Prostate gland (tissue), 2 donors: ENCODE results near the gene IL17F. TPM values are rescaled to one million over a fixed set of nuclear protein-coding genes. Genes with fewer than 3 reads are reported as not detected.

Experiments used
- DNase-seq: peaks from one replicate; pipeline ENCODE4 v3.0.0-alpha.2; 2019; ENCODE audit warnings: low spot score
- H3K27ac ChIP-seq, 2 donors: fragments of 200-600 bp; sonication (generic); 2 replicates each; pipeline ENCODE4 v1.5.1; 2017 to 2019
- H3K27me3 ChIP-seq: fragments of 200-600 bp; sonication (generic); replicated peaks from 2 replicates; pipeline ENCODE4 v1.5.1; 2019; ENCODE audit not compliant: insufficient read depth
- H3K36me3 ChIP-seq, 2 donors: fragments of 200-600 bp; sonication (generic); 1 replicate in 1 of 2; 2 replicates in 1 of 2; pipeline versions ENCODE4 v1.5.1 to v1.8.1; 2017 to 2019
- H3K4me1 ChIP-seq: fragments of 200-600 bp; sonication (generic); replicated peaks from 2 replicates; pipeline ENCODE4 v1.5.1; 2019
- H3K4me3 ChIP-seq, 2 donors: fragments of 200-600 bp; sonication (generic); 2 replicates each; pipeline ENCODE4 v1.5.1; 2017 to 2019
- H3K9me3 ChIP-seq: fragments of 200-600 bp; sonication (generic); 2 replicates; pipeline ENCODE4 v1.5.1; 2017
- CTCF ChIP-seq, 4 experiments: fragments of 200-600 bp in 2 of 4; fragments of 450-650 bp in 2 of 4; sonication (generic) in 2 of 4; IDR thresholded peaks; 1 replicate in 3 of 4; 2 replicates in 1 of 4; pipeline ENCODE4 v1.5.1; 2016 to 2019; ENCODE audit warnings: antibody characterized with exemption in 4 of 4, mild to moderate bottlenecking in 2 of 4, moderate library complexity in 2 of 4
- POLR2A ChIP-seq: fragments of 450-650 bp; IDR thresholded peaks from one replicate; pipeline ENCODE4 v1.6.1; 2016; ENCODE audit warnings: antibody characterized with exemption, mild to moderate bottlenecking
- POLR2AphosphoS5 ChIP-seq: sonication (generic); formaldehyde crosslinking; IDR thresholded peaks from one replicate; pipeline ENCODE4 v1.6.1; 2017; ENCODE audit warnings: antibody characterized with exemption
- WGBS: methylation state at CpG from one replicate; pipeline ENCODE4 v1.1.5; 2018; 5-methylcytosine and 5-hydroxymethylcytosine counted together
- intact Hi-C: fragments of 100-400 bp; cut with DNase I; formaldehyde crosslinking; loops from one replicate; pipeline ENCODE4 v1.14.2; 2022
- total RNA-seq, 2 donors: library from RNA; depleted of rRNA; stranded (reverse); fragments of >200 nt; gene quantifications; one replicate each; pipeline ENCODE4 v1.1.0, GENCODE V29; 2016

The IL17F gene
- total RNA-seq, 2 donors from 2014 or later, result not detected

GRCh38 chr6:52195886-52196285, 48.4 kb downstream of the IL17F start:
- 37% methylated on average over 2 of the region's 2 CpGs for WGBS
- Histone ChIP-seq H3K27ac (no peak overlapping the region), H3K4me3 (no peak overlapping the region), H3K4me1 (no peaks in the 10 kb centered on the region), H3K27me3 (no peaks in the 10 kb centered on the region), H3K36me3 (no peaks in the 10 kb centered on the region), H3K9me3 (no peaks in the 10 kb centered on the region)
- no peak for TF ChIP-seq CTCF (IDR thresholded peaks at IDR 0.05)
- TF ChIP-seq POLR2AphosphoS5, result no peak
- no peak for TF ChIP-seq POLR2A
- intact Hi-C loops, result no loop called here
- no peak for DNase-seq

- 40% methylated on average over 3 of the region's 3 CpGs for WGBS
- intact Hi-C loops, result no loop called here
- H3K4me3 ChIP-seq, result no peak overlapping the region
- no peaks in the 10 kb centered on the region for H3K4me1 ChIP-seq
- TF ChIP-seq POLR2A (no peak), CTCF (IDR thresholded peaks at IDR 0.05) (no peak), POLR2AphosphoS5 (no peak)
- H3K9me3 ChIP-seq, result no peaks in the 10 kb centered on the region
- H3K27ac ChIP-seq, result no peak overlapping the region
- H3K27me3 ChIP-seq, result no peaks in the 10 kb centered on the region
- DNase-seq, result no peak
- no peaks in the 10 kb centered on the region for H3K36me3 ChIP-seq
These were observed 52.5 kb downstream of the IL17F start for GRCh38 chr6:52191824-52192223.

GRCh38 chr6:52190409-52190808, 53.9 kb downstream of the IL17F start:
- 88% methylated on average over 3 of the region's 3 CpGs for WGBS
- intact Hi-C loops, result no loop called here
- Histone ChIP-seq H3K9me3 (no peaks in the 10 kb centered on the region), H3K36me3 (no peaks in the 10 kb centered on the region), H3K4me1 (no peaks in the 10 kb centered on the region), H3K27me3 (no peaks in the 10 kb centered on the region), H3K27ac (no peak overlapping the region), H3K4me3 (no peak overlapping the region)
- DNase-seq, result no peak
- TF ChIP-seq POLR2AphosphoS5 (no peak), POLR2A (no peak), CTCF (IDR thresholded peaks at IDR 0.05) (no peak)

GRCh38 chr6:52189974-52190373, 54.3 kb downstream of the IL17F start:
- WGBS, result 75% methylated on average over 2 of the region's 2 CpGs
- H3K4me3 ChIP-seq, result no peak overlapping the region
- H3K27ac ChIP-seq, result no peak overlapping the region
- H3K4me1 ChIP-seq, result no peaks in the 10 kb centered on the region
- H3K9me3 ChIP-seq, result no peaks in the 10 kb centered on the region
- no peaks in the 10 kb centered on the region for H3K36me3 ChIP-seq
- DNase-seq, result no peak
- no peak for TF ChIP-seq CTCF (IDR thresholded peaks at IDR 0.05)
- TF ChIP-seq POLR2A, result no peak
- no peak for TF ChIP-seq POLR2AphosphoS5
- no peaks in the 10 kb centered on the region for H3K27me3 ChIP-seq
- intact Hi-C loops, result no loop called here

GRCh38 chr6:52187098-52187497, 57.2 kb downstream of the IL17F start:
- no peak for TF ChIP-seq POLR2AphosphoS5
- TF ChIP-seq POLR2A, result no peak
- TF ChIP-seq CTCF (IDR thresholded peaks at IDR 0.05), result no peak
- 90% methylated on average over 1 of the region's 1 CpG for WGBS
- no peaks in the 10 kb centered on the region for H3K4me1 ChIP-seq

More at GRCh38 chr6:52187098-52187497, 57.2 kb downstream of the IL17F start:
- Histone ChIP-seq H3K27me3 (no peaks in the 10 kb centered on the region), H3K9me3 (no peaks in the 10 kb centered on the region), H3K36me3 (no peaks in the 10 kb centered on the region), H3K27ac (no peak overlapping the region), H3K4me3 (no peak overlapping the region)
- DNase-seq, result no peak
- intact Hi-C loops, result no loop called here
